Sigmoid colon (tissue), 3 donors: ENCODE results near the gene SLC25A14.

Experiments used
- POLR2A ChIP-seq, 2 donors: fragments of 450-650 bp; IDR thresholded peaks; one replicate each; pipeline ENCODE4 v1.6.1; 2016; ENCODE audit warnings: antibody characterized with exemption in 2 of 2, mild to moderate bottlenecking in 2 of 2, moderate library complexity in 2 of 2
- TF ChIP-seq, protein P1 (sequence below), 4 experiments: fragments of 450-650 bp in 3 of 4; fragments of 200-600 bp in 1 of 4; IDR thresholded peaks; one replicate each; pipeline ENCODE4 v1.5.1; 2016 to 2019; ENCODE audit warnings: antibody characterized with exemption in 4 of 4, mild to moderate bottlenecking in 3 of 4, moderate library complexity in 2 of 4

DNA sequence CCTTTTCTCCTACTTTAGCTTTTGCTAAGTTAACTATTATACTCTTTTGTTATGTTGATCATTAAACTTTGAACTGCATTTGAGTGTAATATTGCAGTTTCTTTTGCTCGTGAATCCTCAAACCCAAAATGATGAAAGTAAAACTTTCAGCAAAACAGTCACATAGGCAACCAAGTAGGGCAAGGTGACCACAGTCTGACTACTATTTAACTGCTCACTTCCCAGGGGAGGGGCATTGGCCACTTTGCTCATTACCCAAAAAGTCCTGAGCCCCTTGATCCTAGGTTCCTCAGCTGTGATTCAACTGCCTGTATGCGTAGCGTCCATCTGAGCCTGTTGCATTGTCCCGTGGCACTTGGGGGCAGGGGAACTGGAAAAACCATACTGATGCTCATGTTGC is 79.0 kb downstream of the SLC25A14 start:
- TF ChIP-seq, protein P1, sequence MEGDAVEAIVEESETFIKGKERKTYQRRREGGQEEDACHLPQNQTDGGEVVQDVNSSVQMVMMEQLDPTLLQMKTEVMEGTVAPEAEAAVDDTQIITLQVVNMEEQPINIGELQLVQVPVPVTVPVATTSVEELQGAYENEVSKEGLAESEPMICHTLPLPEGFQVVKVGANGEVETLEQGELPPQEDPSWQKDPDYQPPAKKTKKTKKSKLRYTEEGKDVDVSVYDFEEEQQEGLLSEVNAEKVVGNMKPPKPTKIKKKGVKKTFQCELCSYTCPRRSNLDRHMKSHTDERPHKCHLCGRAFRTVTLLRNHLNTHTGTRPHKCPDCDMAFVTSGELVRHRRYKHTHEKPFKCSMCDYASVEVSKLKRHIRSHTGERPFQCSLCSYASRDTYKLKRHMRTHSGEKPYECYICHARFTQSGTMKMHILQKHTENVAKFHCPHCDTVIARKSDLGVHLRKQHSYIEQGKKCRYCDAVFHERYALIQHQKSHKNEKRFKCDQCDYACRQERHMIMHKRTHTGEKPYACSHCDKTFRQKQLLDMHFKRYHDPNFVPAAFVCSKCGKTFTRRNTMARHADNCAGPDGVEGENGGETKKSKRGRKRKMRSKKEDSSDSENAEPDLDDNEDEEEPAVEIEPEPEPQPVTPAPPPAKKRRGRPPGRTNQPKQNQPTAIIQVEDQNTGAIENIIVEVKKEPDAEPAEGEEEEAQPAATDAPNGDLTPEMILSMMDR (IDR thresholded peaks at IDR 0.05) = no peak
- no peak for TF ChIP-seq POLR2A (IDR thresholded peaks at IDR 0.05)
